HL-60 (cell line): ENCODE results near the gene UIMC1.

ENCODE experiments used
- POLR2AphosphoS5 ChIP-seq: IDR thresholded peaks from 2 replicates; pipeline ENCODE4 v1.6.1; 2012; ENCODE audit warnings: low read depth
- TF ChIP-seq, protein P1 (sequence below): IDR thresholded peaks from one replicate; pipeline ENCODE4 v1.5.1; 2011; ENCODE audit warnings: low read length, control low read depth, inconsistent platforms; ENCODE audit not compliant: insufficient read depth

DNA sequence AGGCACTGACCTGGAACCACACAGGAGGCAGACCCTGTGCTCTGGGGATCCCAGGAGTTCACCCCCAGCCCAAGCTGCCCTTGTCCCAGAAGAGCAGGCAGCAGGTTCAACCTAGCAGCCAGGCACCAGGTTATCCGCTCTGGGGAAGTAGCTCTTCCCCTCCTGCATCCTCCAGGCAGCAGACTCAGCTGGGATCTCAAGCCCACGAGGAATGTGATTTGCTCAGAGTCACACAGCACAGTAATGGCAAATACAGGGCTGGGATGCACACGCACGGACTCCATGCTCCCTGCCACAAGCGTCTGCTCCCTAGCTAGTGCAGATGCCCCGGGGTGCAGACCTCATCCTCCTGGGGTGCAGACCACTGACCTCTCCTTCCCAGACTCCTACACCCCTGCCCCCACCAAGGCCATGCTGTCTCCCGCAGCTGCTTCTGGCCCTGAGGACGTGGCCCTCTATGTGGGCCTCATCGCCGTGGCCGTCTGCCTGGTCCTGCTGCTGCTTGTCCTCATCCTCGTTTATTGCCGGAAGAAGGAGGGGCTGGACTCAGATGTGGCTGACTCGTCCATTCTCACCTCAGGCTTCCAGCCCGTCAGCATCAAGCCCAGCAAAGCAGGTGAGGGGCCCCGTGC, 132.9 kb downstream of the UIMC1 start:
- TF ChIP-seq, protein P1, sequence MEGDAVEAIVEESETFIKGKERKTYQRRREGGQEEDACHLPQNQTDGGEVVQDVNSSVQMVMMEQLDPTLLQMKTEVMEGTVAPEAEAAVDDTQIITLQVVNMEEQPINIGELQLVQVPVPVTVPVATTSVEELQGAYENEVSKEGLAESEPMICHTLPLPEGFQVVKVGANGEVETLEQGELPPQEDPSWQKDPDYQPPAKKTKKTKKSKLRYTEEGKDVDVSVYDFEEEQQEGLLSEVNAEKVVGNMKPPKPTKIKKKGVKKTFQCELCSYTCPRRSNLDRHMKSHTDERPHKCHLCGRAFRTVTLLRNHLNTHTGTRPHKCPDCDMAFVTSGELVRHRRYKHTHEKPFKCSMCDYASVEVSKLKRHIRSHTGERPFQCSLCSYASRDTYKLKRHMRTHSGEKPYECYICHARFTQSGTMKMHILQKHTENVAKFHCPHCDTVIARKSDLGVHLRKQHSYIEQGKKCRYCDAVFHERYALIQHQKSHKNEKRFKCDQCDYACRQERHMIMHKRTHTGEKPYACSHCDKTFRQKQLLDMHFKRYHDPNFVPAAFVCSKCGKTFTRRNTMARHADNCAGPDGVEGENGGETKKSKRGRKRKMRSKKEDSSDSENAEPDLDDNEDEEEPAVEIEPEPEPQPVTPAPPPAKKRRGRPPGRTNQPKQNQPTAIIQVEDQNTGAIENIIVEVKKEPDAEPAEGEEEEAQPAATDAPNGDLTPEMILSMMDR, result no peak
- no peak for TF ChIP-seq POLR2AphosphoS5
